K562 (cell line): ENCODE results near the gene PKLR. TPM values are rescaled to one million over a fixed set of nuclear protein-coding genes. Genes with fewer than 3 reads are reported as not detected.
A peak's percentile ranks its signal among the peaks of the same experiment; 100 is the strongest.

ENCODE experiments used
- BRCA1 ChIP-seq, 2 experiments: fragments of 450-650 bp in 1 of 2; sonication (generic) in 1 of 2; formaldehyde crosslinking in 1 of 2; IDR thresholded peaks; 2 replicates each; pipeline versions ENCODE4 v1.5.0 to v1.6.1; 2017 to 2020; ENCODE audit warnings: mild to moderate bottlenecking in 1 of 2, missing genetic modification reagents in 1 of 2
- E2F3 ChIP-seq: fragments of 250-450 bp; sonication (Bioruptor Pico); IDR thresholded peaks from 2 replicates; pipeline ENCODE4 v1.4.0; 2020; ENCODE audit warnings: mild to moderate bottlenecking
- ESRRA ChIP-seq: fragments of 450-650 bp; IDR thresholded peaks from 2 replicates; pipeline ENCODE4 v1.6.1; 2014; ENCODE audit warnings: low read depth, mild to moderate bottlenecking, moderate library complexity, borderline replicate concordance
- FOXJ3 ChIP-seq: sonication (generic); formaldehyde crosslinking; IDR thresholded peaks from 2 replicates; pipeline ENCODE4 v1.4.0; 2020; ENCODE audit warnings: mild to moderate bottlenecking, missing genetic modification reagents
- KDM2B ChIP-seq: fragments of 250-450 bp; sonication (Bioruptor Pico); IDR thresholded peaks from 2 replicates; pipeline ENCODE4 v1.8.0; 2021; ENCODE audit warnings: mild to moderate bottlenecking, moderate library complexity
- LCOR ChIP-seq: sonication (generic); formaldehyde crosslinking; IDR thresholded peaks from 2 replicates; pipeline ENCODE4 v1.8.0; 2022; ENCODE audit warnings: mild to moderate bottlenecking, missing genetic modification reagents
- NEUROD1 ChIP-seq: fragments of 150-350 bp; IDR thresholded peaks from 2 replicates; pipeline ENCODE4 v1.6.1; 2014; ENCODE audit warnings: borderline replicate concordance, low read length, low read depth; ENCODE audit not compliant: partially characterized antibody
- PRDM10 ChIP-seq: fragments of 450-650 bp; IDR thresholded peaks from 2 replicates; pipeline ENCODE4 v1.6.1; 2018; ENCODE audit not compliant: partially characterized antibody
- PTTG1 ChIP-seq: fragments of 450-650 bp; IDR thresholded peaks from 2 replicates; pipeline ENCODE4 v1.6.1; 2016; ENCODE audit warnings: low read depth, mild to moderate bottlenecking, missing genetic modification characterization, missing compliant biosample characterization
- RHOXF2B ChIP-seq: fragments of 250-450 bp; sonication (Bioruptor Pico); conservative IDR thresholded peaks from 2 replicates; pipeline ENCODE4 v1.5.1; 2021
- SMARCB1 ChIP-seq: IDR thresholded peaks from 2 replicates; pipeline ENCODE4 v1.6.1; 2011; ENCODE audit warnings: improper control_type of control experiment, low read depth; ENCODE audit not compliant: insufficient read length
- SMARCC2 ChIP-seq: fragments of 450-650 bp; IDR thresholded peaks from 2 replicates; pipeline ENCODE4 v1.6.1; 2017; ENCODE audit warnings: antibody characterized with exemption, moderate library complexity, mild to moderate bottlenecking, low read depth
- SNAPC5 ChIP-seq: fragments of 250-450 bp; sonication (Bioruptor Pico); IDR thresholded peaks from 2 replicates; pipeline ENCODE4 v1.8.0; 2021; ENCODE audit warnings: moderate library complexity, mild to moderate bottlenecking, inconsistent platforms
- SNIP1 ChIP-seq: fragments of 450-650 bp; IDR thresholded peaks from 2 replicates; pipeline ENCODE4 v1.7.1; 2017; ENCODE audit warnings: low read depth, mild to moderate bottlenecking
- ZBTB7A ChIP-seq: IDR thresholded peaks from 2 replicates; pipeline ENCODE4 v1.6.1; 2011; ENCODE audit warnings: low read depth, mild to moderate bottlenecking, low read length, moderate library complexity, borderline replicate concordance; ENCODE audit not compliant: control insufficient read depth
- ZNF134 ChIP-seq: fragments of 250-450 bp; sonication (Bioruptor Pico); conservative IDR thresholded peaks from 2 replicates; pipeline ENCODE4 v1.4.0; 2020
- polyA plus RNA-seq, 8 experiments: library from polyadenylated mRNA; depleted of rRNA in 4 of 8; stranded (reverse) in 5 of 8; unstranded in 3 of 8; fragments of >200 nt; fragmentation: Nextera tagmentation in 2 of 8; fragmentation: Illumina TruSeq in 1 of 8; extraction: Ambion mirVana in 2 of 8; extraction: Trizol in 1 of 8; gene quantifications; 2 replicates each; pipeline versions ENCODE4 v1.2.1 to v1.2.3, GENCODE V29; 2011 to 2014; ENCODE audit warnings: inconsistent platforms in 1 of 8, missing spikeins in 1 of 8
- total RNA-seq, 7 experiments: library from RNA; depleted of rRNA in 6 of 7; stranded (reverse); fragments of >200 nt in 6 of 7; fragmentation: Illumina TruSeq in 2 of 7; extraction: Trizol in 2 of 7; gene quantifications; 2 replicates each; pipeline versions ENCODE4 v1.2.1 to v1.2.3, GENCODE V29; 2011 to 2021; ENCODE audit warnings: low replicate concordance in 1 of 7
- TF ChIP-seq, protein P1 (sequence below): fragments of 450-650 bp; formaldehyde crosslinking; IDR thresholded peaks from 2 replicates; pipeline ENCODE4 v1.4.0; 2022; ENCODE audit warnings: missing genetic modification characterization
- TF ChIP-seq, protein P2 (sequence below): fragments of 250-450 bp; sonication (Bioruptor Pico); IDR thresholded peaks from 2 replicates; pipeline ENCODE4 v1.4.0; 2020; ENCODE audit warnings: mild to moderate bottlenecking, moderate library complexity
- TF ChIP-seq, protein P3 (sequence below), 2 experiments: IDR thresholded peaks in 1 of 2; conservative IDR thresholded peaks in 1 of 2; 2 replicates each; pipeline ENCODE4 v1.6.1; 2016; ENCODE audit warnings: low read depth in 2 of 2, mild to moderate bottlenecking in 1 of 2, missing compliant biosample characterization in 1 of 2, missing genetic modification characterization in 1 of 2, moderate library complexity in 1 of 2

Gene PKLR
- total and polyA plus RNA-seq, 9 of the 15 experiments (the other 6 are each of a cell fraction or from before 2014, with no cell fraction given), result 10.7 to 78.4 (median 38.2) TPM

- TF ChIP-seq SMARCC2, result no peak
- TF ChIP-seq FOXJ3 (CRISPR knock-in tag), result no peak
- peak; percentile 97 for TF ChIP-seq PTTG1
- TF ChIP-seq ZNF134 (CRISPR knock-in tag), result peak; percentile 81
- TF ChIP-seq NEUROD1, result no peak
- TF ChIP-seq SNIP1, result no peak
- TF ChIP-seq SMARCB1, result no peak
- no peak for TF ChIP-seq BRCA1 (IDR thresholded peaks at IDR 0.05)
- TF ChIP-seq BRCA1 (CRISPR knock-in tag; IDR thresholded peaks at IDR 0.05), result no peak
- TF ChIP-seq LCOR (CRISPR knock-in tag), result peak; percentile 21; the same call in 1 of the 2 replicates
- TF ChIP-seq, protein P1, sequence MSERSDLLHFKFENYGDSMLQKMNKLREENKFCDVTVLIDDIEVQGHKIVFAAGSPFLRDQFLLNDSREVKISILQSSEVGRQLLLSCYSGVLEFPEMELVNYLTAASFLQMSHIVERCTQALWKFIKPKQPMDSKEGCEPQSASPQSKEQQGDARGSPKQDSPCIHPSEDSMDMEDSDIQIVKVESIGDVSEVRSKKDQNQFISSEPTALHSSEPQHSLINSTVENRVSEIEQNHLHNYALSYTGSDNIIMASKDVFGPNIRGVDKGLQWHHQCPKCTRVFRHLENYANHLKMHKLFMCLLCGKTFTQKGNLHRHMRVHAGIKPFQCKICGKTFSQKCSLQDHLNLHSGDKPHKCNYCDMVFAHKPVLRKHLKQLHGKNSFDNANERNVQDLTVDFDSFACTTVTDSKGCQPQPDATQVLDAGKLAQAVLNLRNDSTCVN, result peak; percentile 85; the same call in 1 of the 2 replicates
- no peak for TF ChIP-seq SNAPC5 (CRISPR knock-in tag)
- TF ChIP-seq, protein P2, sequence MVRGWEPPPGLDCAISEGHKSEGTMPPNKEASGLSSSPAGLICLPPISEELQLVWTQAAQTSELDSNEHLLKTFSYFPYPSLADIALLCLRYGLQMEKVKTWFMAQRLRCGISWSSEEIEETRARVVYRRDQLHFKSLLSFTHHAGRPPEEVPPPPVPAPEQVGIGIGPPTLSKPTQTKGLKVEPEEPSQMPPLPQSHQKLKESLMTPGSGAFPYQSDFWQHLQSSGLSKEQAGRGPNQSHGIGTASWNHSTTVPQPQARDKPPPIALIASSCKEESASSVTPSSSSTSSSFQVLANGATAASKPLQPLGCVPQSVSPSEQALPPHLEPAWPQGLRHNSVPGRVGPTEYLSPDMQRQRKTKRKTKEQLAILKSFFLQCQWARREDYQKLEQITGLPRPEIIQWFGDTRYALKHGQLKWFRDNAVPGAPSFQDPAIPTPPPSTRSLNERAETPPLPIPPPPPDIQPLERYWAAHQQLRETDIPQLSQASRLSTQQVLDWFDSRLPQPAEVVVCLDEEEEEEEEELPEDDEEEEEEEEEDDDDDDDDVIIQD, result peak; percentile 96
- TF ChIP-seq, protein P3, sequence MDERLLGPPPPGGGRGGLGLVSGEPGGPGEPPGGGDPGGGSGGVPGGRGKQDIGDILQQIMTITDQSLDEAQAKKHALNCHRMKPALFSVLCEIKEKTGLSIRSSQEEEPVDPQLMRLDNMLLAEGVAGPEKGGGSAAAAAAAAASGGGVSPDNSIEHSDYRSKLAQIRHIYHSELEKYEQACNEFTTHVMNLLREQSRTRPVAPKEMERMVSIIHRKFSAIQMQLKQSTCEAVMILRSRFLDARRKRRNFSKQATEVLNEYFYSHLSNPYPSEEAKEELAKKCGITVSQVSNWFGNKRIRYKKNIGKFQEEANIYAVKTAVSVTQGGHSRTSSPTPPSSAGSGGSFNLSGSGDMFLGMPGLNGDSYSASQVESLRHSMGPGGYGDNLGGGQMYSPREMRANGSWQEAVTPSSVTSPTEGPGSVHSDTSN (CRISPR knock-in tag; IDR thresholded peaks at IDR 0.05; ENCODE audit: low read depth), result no peak
- TF ChIP-seq, protein P3 (tag; conservative IDR thresholded peaks at IDR 0.05; ENCODE audit: low read depth), result peak; percentile 77
- peak; percentile 95 for TF ChIP-seq E2F3
- no peak for TF ChIP-seq ZBTB7A
- TF ChIP-seq RHOXF2B (CRISPR knock-in tag), result no peak; the same call in 1 of the 2 replicates
- TF ChIP-seq KDM2B (CRISPR knock-in tag), result peak; percentile 39; the same call in 1 of the 2 replicates
- no peak for TF ChIP-seq PRDM10
- TF ChIP-seq ESRRA, result no peak
Measured at GRCh38 chr1:155307247-155307740, 6.1 kb upstream of the PKLR start (continued).
